NK-92 (cell line): ENCODE measurements around the gene KCNIP1.

Experiments used
- DNase-seq: peaks from one replicate; lab custom pipeline; 2025; ENCODE audit not compliant: unreplicated experiment; lab: John Stamatoyannopoulos, UW

The KCNIP1 gene

GRCh38 chr5:170626507-170627150 is 122.8 kb downstream of the KCNIP1 start:
- no peak for DNase-seq

GRCh38 chr5:170627271-170627670 is 123.5 kb downstream of the KCNIP1 start:
- DNase-seq: no peak

GRCh38 chr5:170628028-170628427 is 124.2 kb downstream of the KCNIP1 start:
- no peak for DNase-seq

GRCh38 chr5:170628691-170629565 is 125.1 kb downstream of the KCNIP1 start:
- no peak for DNase-seq

GRCh38 chr5:170629566-170630175 is 125.9 kb downstream of the KCNIP1 start:
- no peak for DNase-seq

GRCh38 chr5:170630226-170630625 is 126.4 kb downstream of the KCNIP1 start:
- DNase-seq: no peak

- no peak for DNase-seq
These were observed 126.9 kb downstream of the KCNIP1 start for GRCh38 chr5:170630711-170631141.

- no peak for DNase-seq
These were observed 127.8 kb downstream of the KCNIP1 start for GRCh38 chr5:170631466-170632195.

- no peak for DNase-seq
These were observed 128.6 kb downstream of the KCNIP1 start for GRCh38 chr5:170632266-170632984.

GRCh38 chr5:170632985-170633234 is 129.1 kb downstream of the KCNIP1 start:
- DNase-seq: no peak

- no peak for DNase-seq
These were observed 129.6 kb downstream of the KCNIP1 start for GRCh38 chr5:170633235-170634081.

GRCh38 chr5:170634256-170634990 is 130.6 kb downstream of the KCNIP1 start:
- no peak for DNase-seq

- no peak for DNase-seq
These were observed 131.9 kb downstream of the KCNIP1 start for GRCh38 chr5:170635706-170636105.

- DNase-seq: no peak
These were observed 132.4 kb downstream of the KCNIP1 start for GRCh38 chr5:170636206-170636605.

GRCh38 chr5:170636801-170637477 is 133.1 kb downstream of the KCNIP1 start:
- DNase-seq: no peak

- no peak for DNase-seq
These were observed 134.2 kb downstream of the KCNIP1 start for GRCh38 chr5:170638051-170638450.

GRCh38 chr5:170638454-170639220 is 134.8 kb downstream of the KCNIP1 start:
- no peak for DNase-seq
